HG02840 (cell line): Measurements from ENCODE around the gene DUSP19.

Experiments used
- ATAC-seq: cut with Tn5 transposase; IDR thresholded peaks from one replicate; pipeline ENCODE4 v1.9.1; 2021; ENCODE audit warnings: mild to moderate bottlenecking, moderate library complexity, moderate number of reproducible peaks; ENCODE audit not compliant: unreplicated experiment, low FRiP score

Gene DUSP19

DNA sequence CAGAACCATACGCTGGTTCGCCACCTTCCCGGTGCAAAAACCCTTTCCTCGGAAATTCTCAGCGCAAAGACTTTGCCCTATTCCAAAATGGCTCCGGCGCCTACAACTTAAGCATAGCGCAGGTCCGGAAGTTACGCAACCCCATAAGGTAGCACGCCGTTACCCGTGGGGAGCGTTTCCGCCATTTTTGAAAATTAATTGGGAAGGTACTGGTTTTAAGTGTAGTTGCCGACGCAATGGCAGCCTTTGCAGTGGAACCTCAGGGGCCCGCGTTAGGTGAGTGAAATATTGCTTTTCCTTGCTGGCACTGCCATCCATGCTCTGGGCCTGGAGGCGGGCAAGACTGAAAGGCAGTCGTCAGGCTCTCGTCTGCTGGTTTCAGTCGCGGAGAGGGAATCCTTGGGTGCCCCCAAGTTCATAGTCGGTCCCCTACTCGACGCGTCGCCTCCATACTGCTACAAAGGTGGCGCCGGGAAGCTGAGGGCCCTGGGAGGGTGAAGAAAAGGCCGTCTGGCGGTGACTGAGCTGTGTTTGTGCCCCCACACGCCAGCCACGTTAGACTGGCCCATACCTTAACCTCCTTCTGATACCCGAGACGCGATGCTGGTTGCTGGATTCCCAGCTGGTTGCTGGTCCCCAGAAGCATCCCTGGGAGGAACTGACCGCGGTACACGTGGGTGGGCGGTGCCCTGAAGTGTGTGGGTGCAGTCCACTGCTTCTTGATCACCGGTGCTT is 45.8 kb downstream of the DUSP19 start, which contains the start of gene NUP35:
Gene NUP35, plus strand, starts transcription at position 222 of the 735 bp plus-strand sequence. Its CDS starts 15 bp downstream, at position 237.
- peak; percentile 87 for ATAC-seq

DNA sequence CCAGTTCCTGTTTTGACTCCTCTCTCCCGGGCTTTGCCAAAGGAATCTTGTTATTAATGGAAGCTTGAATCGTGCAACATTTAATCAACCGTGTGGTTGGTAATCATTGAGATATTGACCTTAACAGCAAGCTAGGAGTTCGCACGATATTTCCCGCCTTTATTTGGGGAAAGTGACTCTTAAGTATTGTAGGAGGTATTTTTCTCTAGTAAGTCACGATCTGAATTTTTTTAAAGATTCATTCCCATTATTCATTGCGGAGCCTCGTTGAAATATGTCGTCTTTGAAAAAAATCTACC is 46.4 kb downstream of the DUSP19 start:
- no peak for ATAC-seq

- ATAC-seq: no peak
These were observed 47.3 kb downstream of the DUSP19 start for GRCh38 chr2:183125659-183126341.

DNA sequence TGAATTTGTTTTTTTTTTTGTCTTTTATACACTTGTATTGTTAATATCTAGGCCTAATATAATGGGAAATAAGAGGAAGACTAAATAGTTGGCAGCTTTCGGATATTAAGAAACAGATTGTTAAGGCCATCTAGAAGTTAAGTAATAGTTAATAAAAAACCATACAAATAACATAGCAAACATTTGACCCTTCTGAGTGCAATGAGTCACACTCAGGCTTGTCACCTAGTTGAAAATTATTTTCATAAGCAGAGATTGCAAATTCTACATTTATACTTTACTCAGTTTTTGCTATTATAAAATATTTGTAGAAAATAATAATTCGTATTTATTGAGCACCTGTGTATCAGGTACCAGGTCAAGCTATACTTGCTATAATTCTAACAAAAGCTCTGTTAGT is 48.1 kb downstream of the DUSP19 start:
- no peak for ATAC-seq

- ATAC-seq: no peak
These were observed 55.5 kb downstream of the DUSP19 start for GRCh38 chr2:183134016-183134415.

GRCh38 chr2:183148955-183149354 is 70.4 kb downstream of the DUSP19 start:
- no peak for ATAC-seq

DNA sequence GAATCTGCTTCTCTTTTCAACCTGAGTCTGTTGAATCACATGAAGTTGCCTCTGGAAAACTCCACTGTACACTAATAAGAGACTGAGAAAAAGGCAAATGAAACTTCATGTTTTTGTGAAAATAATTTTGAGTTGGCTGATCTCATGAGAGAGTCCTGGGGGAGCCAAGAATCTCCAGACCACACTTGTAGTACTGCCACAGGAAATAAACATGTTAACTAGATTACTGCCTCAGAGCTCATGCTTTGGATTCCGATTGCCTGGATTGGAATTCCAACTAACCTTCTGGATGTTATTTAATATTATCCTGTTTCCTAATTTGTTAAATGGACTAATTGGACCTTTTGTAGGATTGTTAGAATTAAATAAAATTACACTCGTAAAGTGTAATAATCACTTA is 70.9 kb downstream of the DUSP19 start:
- no peak for ATAC-seq
